Measurements from ENCODE around the gene C1QTNF8. TPM values are rescaled to one million over a fixed set of nuclear protein-coding genes. Genes with fewer than 3 reads are reported as not detected.

The C1QTNF8 gene
- total and polyA plus RNA-seq, 11 donors = not detected

DNA sequence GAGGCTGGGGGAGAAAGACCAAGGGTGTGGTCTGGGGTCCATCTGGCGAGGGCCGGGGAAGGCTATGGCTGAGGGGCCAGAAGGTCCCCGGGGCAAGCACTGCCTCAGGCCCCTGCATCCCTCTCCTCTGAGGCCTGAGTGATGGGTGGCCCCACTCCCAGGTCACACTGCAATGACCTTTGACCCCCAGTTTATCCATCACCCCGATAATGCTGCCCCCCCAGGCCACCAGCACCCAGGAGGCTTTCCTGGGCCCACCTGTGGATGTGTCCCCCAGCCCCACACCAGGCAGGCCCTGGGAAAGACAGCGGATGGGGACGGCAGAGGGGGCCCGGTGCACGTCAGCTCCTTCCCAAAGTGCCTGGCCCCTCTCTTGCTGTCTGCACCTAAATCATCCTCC, 34.3 kb upstream of the C1QTNF8 start:
- Histone ChIP-seq H3K4me3 (no peak overlapping the region), H3K27me3 (peaks cover 0 to 25% (median 3%) of the 10 kb centered on the region in 9 donors), H3K27ac (no peak overlapping the region), H3K9me3 (no peaks in the 10 kb centered on the region), H3K36me3 (no peaks in the 10 kb centered on the region), H3K4me1 (no peaks in the 10 kb centered on the region)
- WGBS, 4 donors = 83 to 91% (median 87%) methylated on average over 4 to 8 of the region's 8 CpGs
- intact Hi-C loops (cut with DNase I) = loop anchor here in 1 of 10 donors (2.0 kb wide), 1 partner anchor 14 kb away; no protein-coding TSS in a partner anchor
- TF ChIP-seq, protein P1, sequence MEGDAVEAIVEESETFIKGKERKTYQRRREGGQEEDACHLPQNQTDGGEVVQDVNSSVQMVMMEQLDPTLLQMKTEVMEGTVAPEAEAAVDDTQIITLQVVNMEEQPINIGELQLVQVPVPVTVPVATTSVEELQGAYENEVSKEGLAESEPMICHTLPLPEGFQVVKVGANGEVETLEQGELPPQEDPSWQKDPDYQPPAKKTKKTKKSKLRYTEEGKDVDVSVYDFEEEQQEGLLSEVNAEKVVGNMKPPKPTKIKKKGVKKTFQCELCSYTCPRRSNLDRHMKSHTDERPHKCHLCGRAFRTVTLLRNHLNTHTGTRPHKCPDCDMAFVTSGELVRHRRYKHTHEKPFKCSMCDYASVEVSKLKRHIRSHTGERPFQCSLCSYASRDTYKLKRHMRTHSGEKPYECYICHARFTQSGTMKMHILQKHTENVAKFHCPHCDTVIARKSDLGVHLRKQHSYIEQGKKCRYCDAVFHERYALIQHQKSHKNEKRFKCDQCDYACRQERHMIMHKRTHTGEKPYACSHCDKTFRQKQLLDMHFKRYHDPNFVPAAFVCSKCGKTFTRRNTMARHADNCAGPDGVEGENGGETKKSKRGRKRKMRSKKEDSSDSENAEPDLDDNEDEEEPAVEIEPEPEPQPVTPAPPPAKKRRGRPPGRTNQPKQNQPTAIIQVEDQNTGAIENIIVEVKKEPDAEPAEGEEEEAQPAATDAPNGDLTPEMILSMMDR (IDR thresholded peaks at IDR 0.05) = no peak
- no peak for TF ChIP-seq POLR2A (IDR thresholded peaks at IDR 0.05)
- ATAC-seq = no peak
- DNase-seq = no peak

DNA sequence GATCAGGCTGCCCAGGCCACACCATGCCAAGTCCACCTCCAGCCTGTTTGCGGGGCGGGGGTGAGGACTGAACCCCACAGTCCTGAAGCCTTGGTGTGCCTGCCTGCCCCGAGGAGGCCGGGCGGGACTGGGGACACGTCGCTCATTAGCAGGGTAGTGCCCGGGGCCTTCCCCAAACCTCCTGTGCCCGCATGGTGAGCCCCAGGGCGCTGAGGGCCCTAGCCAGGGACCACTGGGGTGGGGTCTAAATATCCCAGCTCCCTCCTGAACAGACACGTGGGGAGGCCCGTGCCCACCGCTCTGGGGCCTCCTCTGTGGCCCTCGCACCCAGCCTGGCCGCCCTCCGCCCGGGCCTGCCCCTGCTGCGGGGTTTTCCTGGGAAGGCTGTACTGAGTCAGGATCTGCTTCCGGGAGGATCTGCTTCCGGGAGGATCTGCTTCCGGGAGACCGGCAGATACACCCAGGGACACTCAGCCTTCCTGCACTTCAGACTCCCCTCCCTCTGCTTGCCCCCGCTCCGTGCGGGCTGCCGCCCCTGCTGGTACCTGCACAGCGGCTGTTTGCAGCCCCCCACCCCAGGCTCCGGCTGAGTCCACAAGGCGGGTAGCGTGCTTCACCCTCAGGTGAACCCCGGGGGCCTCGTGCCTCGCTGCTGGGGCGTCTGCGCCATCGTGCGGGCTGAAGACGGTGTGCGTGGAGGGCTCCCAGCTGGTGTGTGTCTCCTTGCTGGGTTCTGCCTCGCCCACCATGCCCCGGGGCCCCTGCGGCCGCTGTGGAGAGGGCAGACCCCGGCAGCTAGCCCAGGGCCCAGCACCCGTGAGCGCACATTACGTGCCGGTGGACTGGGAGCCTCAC, 33.3 kb upstream of the C1QTNF8 start:
- H3K4me1 ChIP-seq = no peaks in the 10 kb centered on the region
- ATAC-seq (no peak), DNase-seq (no peak)
- H3K27ac ChIP-seq = no peak overlapping the region
- intact Hi-C loops (cut with DNase I) = no loop called here
- TF ChIP-seq POLR2A (IDR thresholded peaks at IDR 0.05) = no peak
- TF ChIP-seq, protein P1 (IDR thresholded peaks at IDR 0.05) = no peak
- no peaks in the 10 kb centered on the region for H3K36me3 ChIP-seq
- peaks cover 0 to 28% (median 7%) of the 10 kb centered on the region in 9 donors for H3K27me3 ChIP-seq
- H3K4me3 ChIP-seq = no peak overlapping the region
- WGBS, 4 donors = 89 to 93% (median 90%) methylated on average over 25 to 48 of the region's 48 CpGs
- no peaks in the 10 kb centered on the region for H3K9me3 ChIP-seq

DNA sequence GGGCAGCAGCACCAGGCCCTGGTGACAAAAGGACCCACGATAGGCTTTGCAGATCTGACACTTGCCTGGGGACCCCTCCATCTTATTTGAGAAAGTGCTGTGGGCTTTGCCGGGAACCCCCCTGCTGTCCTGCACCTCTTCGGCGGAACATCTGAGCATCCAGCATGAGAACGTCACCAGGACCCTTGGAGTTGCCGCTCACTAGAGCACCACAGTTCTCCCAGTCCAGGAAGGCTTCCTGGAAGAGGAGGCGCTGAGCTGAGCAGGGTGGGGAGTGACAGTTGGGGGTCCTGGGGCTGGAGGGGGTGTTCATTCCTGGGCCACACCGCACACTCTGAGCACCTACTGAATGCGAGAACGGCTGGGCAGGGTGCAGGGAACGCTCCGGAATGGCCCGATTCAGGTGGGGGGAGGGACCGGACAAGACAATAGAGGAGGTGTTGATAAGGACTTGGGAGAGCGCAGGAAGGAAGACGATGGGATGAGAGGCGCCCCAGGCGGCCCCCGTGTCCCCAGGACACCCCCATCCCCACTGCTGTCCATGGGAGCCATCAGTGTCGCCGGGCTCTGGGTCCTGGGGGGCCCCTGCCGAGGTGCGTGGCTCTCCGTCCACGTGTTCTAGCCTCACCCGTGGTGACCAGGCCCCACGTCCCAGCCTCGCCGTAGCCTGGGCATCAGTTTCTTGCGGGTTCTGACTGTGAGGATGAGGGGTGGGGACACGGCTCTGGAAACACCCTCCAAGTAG, 32.1 kb upstream of the C1QTNF8 start:
- TF ChIP-seq POLR2A (IDR thresholded peaks at IDR 0.05) = no peak
- TF ChIP-seq, protein P1 (IDR thresholded peaks at IDR 0.05) = no peak
- ATAC-seq = no peak
- Histone ChIP-seq H3K27ac (no peak overlapping the region), H3K9me3 (no peaks in the 10 kb centered on the region), H3K27me3 (peaks cover 0 to 33% (median 3%) of the 10 kb centered on the region in 9 donors), H3K4me1 (no peaks in the 10 kb centered on the region), H3K4me3 (no peak overlapping the region), H3K36me3 (no peaks in the 10 kb centered on the region)
- DNase-seq = no peak
- intact Hi-C loops (cut with DNase I) = no loop called here
- WGBS, 4 donors = 76 to 87% (median 86%) methylated on average over 20 to 31 of the region's 31 CpGs

DNA sequence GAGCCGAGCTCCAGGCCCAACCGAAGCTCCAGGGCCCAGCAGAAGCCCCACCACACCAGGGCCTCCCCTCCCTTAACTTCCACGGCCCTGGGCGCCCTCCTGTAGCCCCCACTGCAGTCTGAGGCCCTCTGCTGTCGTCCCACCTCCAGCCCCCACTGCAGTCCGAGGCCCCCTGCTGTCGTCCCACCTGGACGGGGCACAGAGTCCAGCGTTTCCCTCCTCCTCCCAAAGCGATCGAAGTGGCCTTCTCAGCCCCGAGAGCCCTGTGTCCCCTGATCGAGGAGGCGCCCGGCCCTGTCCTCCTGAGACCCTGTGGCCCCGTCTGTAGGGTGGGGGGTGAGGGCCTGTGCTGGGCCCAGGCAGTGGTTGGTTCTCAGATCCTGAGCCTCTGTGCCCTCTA, 31.1 kb upstream of the C1QTNF8 start:
- H3K9me3 ChIP-seq = no peaks in the 10 kb centered on the region
- H3K4me1 ChIP-seq = no peaks in the 10 kb centered on the region
- no peak for TF ChIP-seq POLR2A (IDR thresholded peaks at IDR 0.05)
- TF ChIP-seq, protein P1 (IDR thresholded peaks at IDR 0.05) = no peak
- WGBS, 4 donors = 43 to 50% (median 48%) methylated on average over 11 to 16 of the region's 16 CpGs
- intact Hi-C loops (cut with DNase I) = no loop called here
- ATAC-seq = no peak
- DNase-seq = no peak
- H3K4me3 ChIP-seq = no peak overlapping the region
- H3K27me3 ChIP-seq = peaks cover 0 to 33% (median 3%) of the 10 kb centered on the region in 9 donors
- H3K27ac ChIP-seq = no peak overlapping the region
- no peaks in the 10 kb centered on the region for H3K36me3 ChIP-seq
